ENCODE results near the gene DGAT2L6. TPM values are rescaled to one million over a fixed set of nuclear protein-coding genes. Genes with fewer than 3 reads are reported as not detected.

DGAT2L6 gene
- total and polyA plus RNA-seq, 12 donors: not detected

DNA sequence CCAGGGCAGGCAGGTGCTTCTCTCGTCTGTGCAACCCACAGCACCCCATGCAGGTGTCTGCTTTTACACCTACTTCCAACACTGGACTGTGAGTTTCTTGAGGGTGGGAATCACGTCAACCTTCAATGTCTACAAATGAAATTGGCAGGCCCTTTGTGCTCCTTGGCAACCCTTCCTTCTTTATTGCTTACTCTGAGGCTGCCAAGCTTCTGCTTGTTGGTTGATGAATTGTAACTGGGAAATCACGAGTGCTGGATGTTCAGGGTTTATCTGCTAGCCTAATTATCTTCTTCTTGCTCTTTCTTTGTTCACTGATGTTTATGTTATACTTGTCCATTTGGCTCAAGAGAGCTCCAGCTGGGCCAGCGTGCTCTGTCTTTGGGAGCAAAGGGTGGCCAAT lies 2.5 kb upstream of the DGAT2L6 start:
- TF ChIP-seq, protein P1, sequence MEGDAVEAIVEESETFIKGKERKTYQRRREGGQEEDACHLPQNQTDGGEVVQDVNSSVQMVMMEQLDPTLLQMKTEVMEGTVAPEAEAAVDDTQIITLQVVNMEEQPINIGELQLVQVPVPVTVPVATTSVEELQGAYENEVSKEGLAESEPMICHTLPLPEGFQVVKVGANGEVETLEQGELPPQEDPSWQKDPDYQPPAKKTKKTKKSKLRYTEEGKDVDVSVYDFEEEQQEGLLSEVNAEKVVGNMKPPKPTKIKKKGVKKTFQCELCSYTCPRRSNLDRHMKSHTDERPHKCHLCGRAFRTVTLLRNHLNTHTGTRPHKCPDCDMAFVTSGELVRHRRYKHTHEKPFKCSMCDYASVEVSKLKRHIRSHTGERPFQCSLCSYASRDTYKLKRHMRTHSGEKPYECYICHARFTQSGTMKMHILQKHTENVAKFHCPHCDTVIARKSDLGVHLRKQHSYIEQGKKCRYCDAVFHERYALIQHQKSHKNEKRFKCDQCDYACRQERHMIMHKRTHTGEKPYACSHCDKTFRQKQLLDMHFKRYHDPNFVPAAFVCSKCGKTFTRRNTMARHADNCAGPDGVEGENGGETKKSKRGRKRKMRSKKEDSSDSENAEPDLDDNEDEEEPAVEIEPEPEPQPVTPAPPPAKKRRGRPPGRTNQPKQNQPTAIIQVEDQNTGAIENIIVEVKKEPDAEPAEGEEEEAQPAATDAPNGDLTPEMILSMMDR (IDR thresholded peaks at IDR 0.05): no peak
- H3K27me3 ChIP-seq: peaks cover 0 to 9% (median 0%) of the 10 kb centered on the region in 7 donors
- intact Hi-C loops (cut with DNase I): no loop called here
- DNase-seq (no peak), ATAC-seq (no peak)
- no peak overlapping the region for H3K4me3 ChIP-seq
- no peaks in the 10 kb centered on the region for H3K36me3 ChIP-seq
- WGBS, 2 donors: 75 to 83% methylated on average over 4 of the region's 4 CpGs
- no peaks in the 10 kb centered on the region for H3K4me1 ChIP-seq
- H3K27ac ChIP-seq: no peak overlapping the region
- no peaks in the 10 kb centered on the region for H3K9me3 ChIP-seq

DNA sequence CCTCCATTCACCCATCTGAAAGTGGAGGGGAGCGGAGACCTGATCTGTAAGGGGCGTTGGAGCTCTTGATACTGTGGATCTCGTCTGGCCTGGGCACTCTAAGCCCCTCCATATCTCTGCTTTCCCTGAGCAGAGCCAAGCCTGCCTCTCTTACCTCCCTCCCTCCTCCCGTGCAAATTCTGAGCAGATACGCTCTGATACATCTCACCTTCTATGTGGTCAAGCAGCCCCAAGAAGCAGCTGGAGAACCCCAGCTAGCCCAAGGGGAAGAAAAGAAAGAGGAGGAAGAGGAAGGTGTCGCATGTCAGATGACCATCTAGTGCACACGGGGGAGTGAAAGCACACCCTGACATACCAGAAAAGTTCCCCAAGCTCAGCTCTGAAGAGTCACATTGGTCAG lies 1.9 kb upstream of the DGAT2L6 start:
- no peak overlapping the region for H3K4me3 ChIP-seq
- no peaks in the 10 kb centered on the region for H3K9me3 ChIP-seq
- H3K27ac ChIP-seq: no peak overlapping the region
- TF ChIP-seq, protein P1 (IDR thresholded peaks at IDR 0.05): no peak
- 83 to 86% methylated on average over 7 of the region's 7 CpGs for WGBS, 2 donors
- peaks cover 0 to 8% (median 0%) of the 10 kb centered on the region in 7 donors for H3K27me3 ChIP-seq
- intact Hi-C loops (cut with DNase I): no loop called here
- H3K4me1 ChIP-seq: no peaks in the 10 kb centered on the region
- H3K36me3 ChIP-seq: no peaks in the 10 kb centered on the region
- DNase-seq (no peak), ATAC-seq (no peak)

DNA sequence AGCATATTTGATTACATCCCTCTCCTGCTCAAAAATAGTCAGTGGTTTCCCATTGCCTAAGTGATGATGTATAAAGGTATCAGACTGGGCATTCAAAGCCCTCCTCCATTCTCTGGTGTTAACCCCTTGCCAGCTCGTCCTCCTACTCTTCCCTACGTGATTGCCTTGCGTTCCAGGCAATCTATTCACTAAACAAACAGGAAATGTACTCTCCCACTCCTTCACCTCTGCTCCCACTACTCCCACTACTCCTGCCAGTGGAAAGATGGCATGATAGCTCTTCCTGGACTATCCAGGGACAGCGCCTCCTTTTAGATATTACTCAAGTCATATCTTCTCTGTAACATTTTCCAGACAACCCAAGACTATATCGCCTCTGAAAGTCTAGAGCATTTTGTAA lies 5.8 kb downstream of the DGAT2L6 start:
- no peak overlapping the region for H3K4me3 ChIP-seq
- no peaks in the 10 kb centered on the region for H3K36me3 ChIP-seq
- no peak overlapping the region for H3K27ac ChIP-seq
- WGBS, 2 donors: 50 to 51% methylated on average over 5 of the region's 5 CpGs
- intact Hi-C loops (cut with DNase I): no loop called here
- H3K4me1 ChIP-seq: no peaks in the 10 kb centered on the region
- TF ChIP-seq, protein P1 (IDR thresholded peaks at IDR 0.05): no peak
- DNase-seq (no peak), ATAC-seq (no peak)
- peaks cover 0 to 28% (median 0%) of the 10 kb centered on the region in 7 donors for H3K27me3 ChIP-seq
- no peaks in the 10 kb centered on the region for H3K9me3 ChIP-seq

DNA sequence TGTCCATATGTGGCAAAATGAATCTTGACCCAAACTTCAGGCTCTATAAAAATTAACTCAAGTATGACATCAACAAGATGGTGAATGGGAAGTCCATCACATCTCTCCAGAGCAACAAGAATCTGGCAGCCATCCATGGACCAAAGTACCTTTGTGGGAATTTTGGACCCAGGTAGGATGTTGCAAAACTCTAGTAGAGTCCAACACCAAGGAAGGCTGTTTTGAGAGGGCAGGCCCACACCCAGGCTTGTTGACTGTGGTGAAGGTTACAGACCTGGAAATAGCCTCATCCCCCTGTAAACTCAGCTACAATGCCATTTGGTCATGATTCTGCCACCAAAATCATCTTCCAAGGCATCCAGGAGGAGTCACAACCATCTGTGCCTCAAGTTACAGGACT lies 12.9 kb downstream of the DGAT2L6 start:
- peaks cover 0 to 14% (median 0%) of the 10 kb centered on the region in 11 donors for H3K9me3 ChIP-seq
- TF ChIP-seq, protein P1 (IDR thresholded peaks at IDR 0.05): no peak
- H3K27me3 ChIP-seq: peaks cover 0 to 33% (median 0%) of the 10 kb centered on the region in 7 donors
- no peak for ATAC-seq
- intact Hi-C loops (cut with DNase I): loop anchor here in 1 of 10 donors (10.0 kb wide), 1 partner anchor 235 kb away; the partner anchor contains the start of gene GDPD2
- no peak for DNase-seq
- H3K4me1 ChIP-seq: no peaks in the 10 kb centered on the region
- H3K4me3 ChIP-seq: no peak overlapping the region
- H3K27ac ChIP-seq: no peak overlapping the region
- no peaks in the 10 kb centered on the region for H3K36me3 ChIP-seq

All from heart right ventricle (tissue), 16 donors.